MM.1S (cell line): Measurements from ENCODE around the gene ELK1.

Experiments
- DNase-seq: peaks from one replicate; pipeline ENCODE4 v3.0.0-alpha.2; 2015
- H2AFZ ChIP-seq: fragments of 300-600 bp; sonication (generic); 2 replicates; pipeline ENCODE4 v1.6.0; 2016; ENCODE audit warnings: antibody characterized with exemption, low read length
- H3F3A ChIP-seq: fragments of 300-600 bp; sonication (generic); 2 replicates; pipeline ENCODE4 v1.6.1; 2016; ENCODE audit warnings: mild to moderate bottlenecking, antibody characterized with exemption, low read length, moderate library complexity, mixed read lengths; ENCODE audit not compliant: insufficient read depth
- H3K27ac ChIP-seq: fragments of 300-600 bp; sonication (generic); 2 replicates; pipeline ENCODE4 v1.5.1; 2016; ENCODE audit warnings: mild to moderate bottlenecking, low read length
- H3K27me3 ChIP-seq: fragments of 300-600 bp; sonication (generic); replicated peaks from 2 replicates; pipeline ENCODE4 v1.6.0; 2016; ENCODE audit warnings: low read length; ENCODE audit not compliant: insufficient read depth
- H3K36me3 ChIP-seq: fragments of 300-600 bp; sonication (generic); replicated peaks from 2 replicates; pipeline ENCODE4 v1.6.1; 2016; ENCODE audit warnings: mild to moderate bottlenecking, low read length, mixed read lengths; ENCODE audit not compliant: insufficient read depth
- H3K4me1 ChIP-seq: fragments of 300-600 bp; sonication (generic); 2 replicates; pipeline ENCODE4 v1.6.1; 2016; ENCODE audit warnings: low read length, mixed read lengths
- H3K4me2 ChIP-seq: fragments of 300-600 bp; sonication (generic); 2 replicates; pipeline ENCODE4 v1.6.0; 2016; ENCODE audit warnings: low read depth, low read length
- H3K4me3 ChIP-seq: fragments of 300-600 bp; sonication (generic); 2 replicates; pipeline ENCODE4 v1.5.1; 2016; ENCODE audit warnings: low read length, mixed read lengths
- H3K79me2 ChIP-seq: fragments of 300-600 bp; sonication (generic); 2 replicates; pipeline ENCODE4 v1.6.1; 2016; ENCODE audit warnings: mixed run types, low read length, mixed read lengths
- H3K9ac ChIP-seq: fragments of 300-600 bp; sonication (generic); 2 replicates; pipeline ENCODE4 v1.6.1; 2016; ENCODE audit warnings: low read length, mixed read lengths
- H3K9me2 ChIP-seq: fragments of 300-600 bp; sonication (generic); replicated peaks from 2 replicates; pipeline ENCODE4 v1.6.1; 2016; ENCODE audit warnings: mild to moderate bottlenecking, low read length, mixed read lengths; ENCODE audit not compliant: insufficient read depth
- H3K9me3 ChIP-seq: fragments of 300-600 bp; sonication (generic); replicated peaks from 2 replicates; pipeline ENCODE4 v1.6.1; 2016; ENCODE audit warnings: mild to moderate bottlenecking, low read length, mixed read lengths; ENCODE audit not compliant: insufficient read depth
- H4K20me1 ChIP-seq: fragments of 300-600 bp; sonication (generic); 2 replicates; pipeline ENCODE4 v1.6.1; 2016; ENCODE audit warnings: mild to moderate bottlenecking, low read length, moderate library complexity, mixed read lengths; ENCODE audit not compliant: insufficient read depth
- CTCF ChIP-seq: fragments of 300-600 bp; sonication (generic); IDR thresholded peaks from 2 replicates; pipeline ENCODE4 v1.5.1; 2016; ENCODE audit warnings: antibody characterized with exemption, low read length, mixed read lengths
- EZH2 ChIP-seq: fragments of 300-600 bp; sonication (generic); optimal IDR thresholded peaks from 2 replicates; pipeline ENCODE3; 2017; ENCODE audit warnings: low read depth, mild to moderate bottlenecking, antibody characterized with exemption, low read length, mixed read lengths
- EZH2phosphoT487 ChIP-seq: fragments of 300-600 bp; sonication (generic); IDR thresholded peaks from 2 replicates; pipeline ENCODE4 v1.6.1; 2018; ENCODE audit warnings: antibody characterized with exemption, low read length

The ELK1 gene

GRCh38 chrX:47587091-47587891 is 63.1 kb downstream of the ELK1 start:
- TF ChIP-seq EZH2phosphoT487 (no peak), EZH2 (no peak), CTCF (no peak)
- Histone ChIP-seq H3K36me3 (no peaks in the 10 kb centered on the region), H3K4me3 (no peak overlapping the region), H3K9ac (no peak overlapping the region), H3K27me3 (no peaks in the 10 kb centered on the region), H3K9me2 (no peaks in the 10 kb centered on the region), H4K20me1 (no peaks in the 10 kb centered on the region), H3K27ac (no peak overlapping the region), H3K79me2 (no peaks in the 10 kb centered on the region), H2AFZ (no peak overlapping the region), H3K4me2 (no peak overlapping the region), H3K4me1 (no peaks in the 10 kb centered on the region), H3K9me3 (no peaks in the 10 kb centered on the region), H3F3A (no peaks in the 10 kb centered on the region)
- DNase-seq = no peak

GRCh38 chrX:47586043-47586787 is 64.1 kb downstream of the ELK1 start:
- H3K4me3 ChIP-seq = no peak overlapping the region
- no peak overlapping the region for H3K9ac ChIP-seq
- no peak for DNase-seq
- no peak for TF ChIP-seq CTCF
- no peak for TF ChIP-seq EZH2
- no peak for TF ChIP-seq EZH2phosphoT487
- H3K79me2 ChIP-seq = no peaks in the 10 kb centered on the region
- no peaks in the 10 kb centered on the region for H3K36me3 ChIP-seq
- no peak overlapping the region for H2AFZ ChIP-seq
- H3K4me1 ChIP-seq = 0 out of 2 replicates have a peak, but pooled peaks cover 5% of the 10 kb centered on the region
- H3K9me3 ChIP-seq = no peaks in the 10 kb centered on the region
- H3F3A ChIP-seq = no peaks in the 10 kb centered on the region
- no peaks in the 10 kb centered on the region for H3K9me2 ChIP-seq
- no peak overlapping the region for H3K27ac ChIP-seq
- no peaks in the 10 kb centered on the region for H3K27me3 ChIP-seq
- no peak overlapping the region for H3K4me2 ChIP-seq
- H4K20me1 ChIP-seq = no peaks in the 10 kb centered on the region
